HCEC 1CT (cell line): ENCODE measurements around the gene ATP1A2.

ENCODE experiments used
- DNase-seq: peaks from one replicate; pipeline ENCODE4 v3.0.0-alpha.2; 2017

Gene ATP1A2

DNA sequence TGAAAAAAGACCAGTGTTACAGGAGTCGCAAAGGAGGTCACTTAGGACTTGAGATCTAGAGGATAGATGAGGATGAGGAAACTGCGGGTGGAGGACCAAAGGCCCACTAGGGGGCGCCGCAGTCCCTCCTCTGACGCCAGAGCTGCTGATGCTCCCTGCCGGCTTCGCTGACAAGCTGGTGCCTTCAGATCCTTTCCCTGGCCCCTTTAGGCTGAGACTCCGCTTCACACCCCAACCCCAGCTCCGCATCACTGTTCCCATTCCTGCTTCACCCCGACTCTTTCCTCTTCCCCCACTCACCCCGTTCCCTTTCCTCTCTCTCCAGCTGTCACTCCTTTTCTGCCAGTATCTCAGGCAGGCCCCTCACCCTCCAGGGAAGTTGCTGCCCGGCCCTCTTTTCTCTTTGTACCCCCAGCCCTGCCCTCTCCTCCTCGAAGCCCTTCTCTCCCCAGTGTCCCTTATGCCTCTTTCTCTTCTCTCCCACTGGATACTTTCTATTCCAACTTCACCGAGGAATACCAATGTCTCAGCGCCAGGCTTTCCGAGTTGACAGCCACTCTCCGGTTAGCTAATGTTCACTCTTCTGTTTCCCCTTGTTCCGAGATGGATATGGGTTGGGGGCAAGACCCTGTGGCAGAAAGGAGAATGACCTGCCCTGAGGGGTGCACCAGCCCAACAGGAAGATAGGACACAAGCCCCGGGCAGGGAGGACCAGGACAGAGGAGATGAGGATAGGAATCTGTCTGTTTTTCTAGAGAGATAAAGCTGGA lies 29.7 kb upstream of the ATP1A2 start:
- DNase-seq = peak; percentile 47

DNA sequence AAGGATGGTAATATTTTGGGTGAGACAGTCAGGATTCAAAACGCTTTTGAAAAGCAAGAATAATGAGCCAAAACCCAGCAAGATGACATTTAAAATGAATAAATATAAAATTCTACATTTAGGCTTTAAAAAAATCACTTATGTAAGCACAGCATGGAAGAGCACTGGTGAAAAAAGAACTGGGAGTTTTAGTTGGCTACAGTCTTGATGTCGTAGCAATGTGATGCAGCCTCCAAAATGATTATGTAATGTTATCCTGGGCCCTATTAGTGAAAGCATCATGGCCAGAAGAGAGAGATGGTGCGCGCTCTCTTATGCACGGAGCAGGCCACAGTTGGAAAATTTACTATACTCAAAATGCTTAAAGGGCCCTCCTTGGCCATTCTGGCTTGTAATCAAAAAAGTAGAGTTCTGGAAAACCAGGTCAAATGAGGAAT lies 29.1 kb upstream of the ATP1A2 start:
- no peak for DNase-seq

DNA sequence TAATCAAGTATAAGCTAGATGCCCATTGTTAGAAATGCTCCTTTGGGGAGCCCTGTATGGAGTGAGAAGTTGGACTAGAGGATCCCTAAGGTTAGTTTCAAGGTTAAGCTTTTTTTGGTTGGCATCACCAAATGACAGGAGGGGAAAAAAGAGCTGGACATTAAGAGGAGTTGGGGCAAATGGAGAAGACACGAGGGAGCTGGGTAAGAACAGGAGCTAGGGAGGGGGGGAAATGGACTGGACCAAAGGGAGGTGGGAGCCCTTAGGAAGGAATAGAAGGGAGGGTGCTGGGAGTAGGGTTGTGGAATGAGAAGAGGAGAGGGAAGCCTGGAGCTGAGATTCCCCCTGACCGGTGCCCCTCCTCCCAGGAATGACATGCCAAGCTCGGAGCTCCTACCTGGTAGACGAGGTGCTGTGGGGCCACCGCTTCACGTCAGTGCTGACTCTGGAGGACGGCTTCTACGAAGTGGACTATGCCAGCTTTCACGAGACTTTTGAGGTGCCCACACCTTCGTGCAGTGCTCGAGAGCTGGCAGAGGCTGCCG lies 28.4 kb upstream of the ATP1A2 start:
- no peak for DNase-seq

DNA sequence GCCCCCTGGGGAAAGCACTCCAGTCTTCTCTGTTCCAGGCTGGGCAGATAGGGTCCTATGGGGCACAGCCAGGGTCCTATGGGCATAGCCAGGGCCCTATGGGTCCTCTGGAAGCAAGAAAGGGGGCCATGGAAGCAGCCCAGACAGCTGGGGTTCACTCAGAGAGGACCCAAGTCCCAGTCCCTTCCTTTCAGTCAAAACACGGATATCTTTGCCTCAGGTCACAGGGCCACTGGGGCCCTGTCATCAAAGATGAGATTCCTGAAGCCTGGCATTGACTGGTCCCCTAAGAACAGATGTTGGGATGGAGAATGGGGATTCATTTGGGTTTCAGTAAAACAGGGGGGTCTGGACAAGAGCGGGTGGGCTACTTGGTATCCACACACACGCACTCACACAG lies 25.7 kb upstream of the ATP1A2 start:
- DNase-seq = no peak

DNA sequence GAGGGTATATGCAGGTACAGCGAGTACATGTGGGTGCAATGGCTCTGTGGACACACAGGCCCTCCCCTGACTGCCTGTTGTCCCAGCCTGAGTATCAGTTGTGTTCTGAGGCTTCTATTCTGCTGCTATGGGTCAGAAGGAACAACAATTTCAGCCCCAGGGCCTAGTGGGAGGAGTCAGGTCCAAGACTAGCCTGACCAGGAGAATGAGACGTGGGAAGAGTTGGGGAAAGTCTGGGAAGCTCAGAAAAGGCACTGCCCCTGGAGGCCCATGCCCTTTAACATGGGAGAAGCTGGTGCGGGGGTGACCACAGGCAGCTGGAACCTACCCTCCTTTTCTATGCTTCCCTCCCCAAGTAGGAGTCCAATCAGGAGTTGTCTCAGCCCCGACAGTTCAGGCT lies 24.8 kb upstream of the ATP1A2 start:
- no peak for DNase-seq

DNA sequence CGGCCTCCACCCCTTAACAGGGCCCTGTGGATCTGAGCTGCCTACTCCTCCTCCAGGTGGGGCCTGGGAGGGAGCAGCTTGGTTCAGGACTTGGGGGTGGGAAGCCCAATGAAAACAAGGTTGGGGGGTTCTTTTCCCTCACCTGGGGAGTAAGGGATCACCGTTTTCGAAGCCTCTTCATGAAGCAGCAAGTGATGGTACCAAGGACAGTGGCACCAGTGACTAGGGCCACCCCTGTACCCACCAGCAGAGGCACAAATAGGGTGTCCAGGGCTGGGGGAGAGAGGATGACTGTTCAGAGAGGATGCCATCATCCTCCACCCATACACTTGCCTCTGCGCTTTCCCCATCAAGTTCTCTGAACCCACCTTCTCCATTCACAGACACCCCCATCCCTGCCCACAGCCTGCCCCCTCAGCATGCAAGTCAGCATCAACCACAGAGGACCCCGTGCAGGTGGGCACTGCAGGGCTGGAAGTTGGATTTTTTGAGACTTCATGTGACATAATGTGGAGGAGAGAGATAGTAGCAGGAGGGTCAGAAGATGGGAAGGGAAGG lies 23.8 kb upstream of the ATP1A2 start:
- DNase-seq = no peak

DNA sequence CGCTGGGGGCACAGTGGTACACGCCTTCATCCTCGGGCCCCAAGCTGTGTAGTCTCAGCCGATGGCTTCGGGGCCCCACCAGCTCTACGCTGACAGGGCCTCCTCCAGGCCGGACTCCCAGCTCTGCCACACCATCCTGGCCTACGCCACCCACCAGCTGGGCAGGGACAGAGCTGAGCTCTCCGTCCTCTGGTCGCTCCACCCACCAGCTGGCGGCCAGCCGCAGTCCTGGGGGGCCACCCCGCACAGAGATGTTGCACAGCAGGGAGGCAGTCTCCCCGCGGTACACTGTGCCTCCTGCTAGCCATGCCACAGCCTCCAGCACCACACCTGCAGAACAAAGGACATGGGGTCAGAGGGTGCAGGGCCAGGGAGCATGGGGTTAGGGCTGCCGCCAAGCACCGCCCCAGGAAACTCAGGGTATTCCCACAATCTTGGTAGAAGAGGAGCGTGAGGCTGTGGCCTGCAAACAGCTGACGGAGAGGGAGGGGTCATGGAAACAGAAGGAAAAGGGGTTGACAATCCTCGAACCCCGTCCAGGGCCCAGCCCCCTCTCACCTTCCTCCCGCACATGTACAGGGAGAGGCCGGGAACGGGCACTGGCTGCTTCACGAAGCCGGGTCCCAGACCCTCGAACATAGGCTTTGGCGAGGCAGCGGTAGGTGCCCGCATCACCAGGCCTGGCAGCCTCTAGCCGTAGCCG lies 23.0 kb upstream of the ATP1A2 start:
- no peak for DNase-seq

DNA sequence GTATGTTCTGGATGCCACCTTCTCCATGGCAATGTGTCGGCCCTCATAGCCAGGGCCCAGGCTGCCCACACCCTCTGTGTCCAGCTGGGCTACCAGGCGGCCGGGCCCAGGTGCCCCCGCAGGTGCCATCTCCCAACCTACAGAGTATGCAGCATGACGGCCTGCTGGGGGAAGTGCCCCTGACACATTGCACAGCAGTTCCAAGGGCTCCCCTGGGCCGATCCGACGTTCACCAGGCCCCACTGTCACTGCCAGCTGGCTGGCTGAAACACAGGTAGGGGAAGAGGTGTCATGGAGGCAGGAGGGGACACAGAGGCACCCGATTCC lies 22.5 kb upstream of the ATP1A2 start:
- DNase-seq = no peak

DNA sequence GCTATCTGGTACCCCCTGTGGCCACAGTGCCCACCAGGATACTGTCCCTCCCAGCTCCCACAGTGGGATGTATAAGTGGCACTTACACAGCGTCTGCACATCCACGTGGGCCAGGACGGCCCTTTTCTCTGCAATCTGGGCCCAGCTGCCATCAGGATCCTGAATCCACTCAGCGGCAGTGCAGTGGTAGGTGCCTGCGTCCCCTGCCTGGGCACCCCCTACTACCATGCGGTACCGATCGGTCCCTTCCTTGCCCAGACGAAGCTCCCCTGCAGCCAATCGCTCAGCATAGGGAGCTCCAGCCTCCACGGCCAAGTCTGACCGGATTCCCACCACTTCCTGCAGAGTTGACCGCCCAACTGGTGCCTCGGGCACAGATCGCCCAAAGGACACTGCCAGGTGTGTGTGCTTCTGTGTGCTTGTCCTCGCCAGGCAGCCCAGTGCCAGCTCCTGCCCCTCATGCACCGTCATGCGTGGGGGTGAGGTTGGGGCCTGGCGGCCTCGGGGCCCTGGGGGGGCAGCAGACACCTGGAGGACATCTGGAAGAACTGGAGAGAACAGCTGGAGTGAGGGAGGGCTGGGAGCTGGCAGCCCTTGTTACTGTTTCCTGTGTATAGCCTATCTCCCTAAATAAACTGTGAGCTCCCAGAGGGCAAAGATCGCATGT lies 21.8 kb upstream of the ATP1A2 start:
- DNase-seq = no peak

DNA sequence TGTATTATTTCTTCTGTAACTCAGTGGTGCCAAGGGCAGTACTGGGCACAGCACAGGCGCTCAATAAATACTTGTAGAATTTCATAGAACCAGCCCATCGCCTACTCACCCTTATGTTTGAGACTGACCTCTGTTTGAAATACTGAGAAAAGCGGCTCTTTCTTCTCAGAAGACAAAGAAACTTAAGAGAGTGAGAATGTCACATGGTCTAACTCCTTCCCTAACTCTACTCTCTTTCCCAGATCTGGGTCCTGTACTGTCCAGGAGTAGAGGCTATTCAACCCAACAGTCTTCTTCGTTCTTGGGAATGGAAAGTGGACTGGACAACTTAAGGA lies 21.3 kb upstream of the ATP1A2 start:
- DNase-seq = no peak

DNA sequence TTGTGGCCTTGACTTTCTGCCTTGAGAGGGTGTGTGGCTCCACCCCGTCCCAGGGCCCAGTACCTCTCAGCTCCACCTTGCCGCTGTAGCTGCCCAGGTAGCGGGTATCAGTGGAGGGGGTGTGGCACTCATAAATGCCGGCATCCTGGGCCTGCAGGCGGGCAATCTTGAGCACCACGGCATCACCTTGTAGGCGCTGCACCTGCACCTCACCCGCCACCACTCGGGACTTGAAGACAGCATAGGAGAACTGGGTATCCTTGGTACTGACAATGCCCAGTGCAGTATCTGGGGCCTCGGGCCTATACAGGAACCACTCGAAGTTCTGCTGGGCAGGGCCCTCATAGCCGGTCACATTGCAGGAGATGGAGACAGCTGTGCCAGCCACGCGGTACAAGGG lies 20.8 kb upstream of the ATP1A2 start:
- no peak for DNase-seq

DNA sequence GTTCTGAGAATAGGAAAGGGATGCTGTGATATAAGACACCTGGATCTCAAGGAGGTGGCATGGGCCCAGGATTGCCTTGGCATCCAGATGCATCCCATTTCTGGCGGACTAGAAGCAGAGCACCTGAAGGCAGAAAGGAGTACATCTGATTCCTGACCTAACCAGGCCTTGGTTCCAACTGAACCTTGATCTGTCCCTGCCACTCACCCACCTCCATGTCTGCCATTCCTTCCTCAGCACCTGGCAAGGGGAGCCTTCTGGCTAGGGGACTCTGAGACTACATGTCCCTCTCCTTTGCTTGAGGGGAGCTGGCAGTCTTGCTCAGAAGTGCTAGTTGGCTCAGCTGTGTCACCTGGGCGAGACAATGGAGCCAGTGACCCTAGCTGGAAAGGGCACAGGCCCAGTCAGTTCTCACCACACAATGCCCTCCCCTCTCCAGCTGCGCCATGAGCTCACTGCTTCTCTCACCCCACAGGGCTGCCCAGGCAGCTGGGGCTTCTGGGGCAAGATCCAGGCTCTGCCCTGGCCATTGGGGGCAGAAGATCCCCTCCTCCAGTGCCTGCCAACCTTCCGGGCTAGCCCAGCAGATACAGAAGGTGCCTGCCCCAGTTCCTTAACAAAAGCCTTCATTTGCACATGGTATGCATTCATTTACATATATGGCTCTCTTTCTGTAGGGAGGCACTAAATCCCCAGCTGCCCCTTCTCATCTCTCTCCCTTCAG lies 20.0 kb upstream of the ATP1A2 start:
- no peak for DNase-seq

DNA sequence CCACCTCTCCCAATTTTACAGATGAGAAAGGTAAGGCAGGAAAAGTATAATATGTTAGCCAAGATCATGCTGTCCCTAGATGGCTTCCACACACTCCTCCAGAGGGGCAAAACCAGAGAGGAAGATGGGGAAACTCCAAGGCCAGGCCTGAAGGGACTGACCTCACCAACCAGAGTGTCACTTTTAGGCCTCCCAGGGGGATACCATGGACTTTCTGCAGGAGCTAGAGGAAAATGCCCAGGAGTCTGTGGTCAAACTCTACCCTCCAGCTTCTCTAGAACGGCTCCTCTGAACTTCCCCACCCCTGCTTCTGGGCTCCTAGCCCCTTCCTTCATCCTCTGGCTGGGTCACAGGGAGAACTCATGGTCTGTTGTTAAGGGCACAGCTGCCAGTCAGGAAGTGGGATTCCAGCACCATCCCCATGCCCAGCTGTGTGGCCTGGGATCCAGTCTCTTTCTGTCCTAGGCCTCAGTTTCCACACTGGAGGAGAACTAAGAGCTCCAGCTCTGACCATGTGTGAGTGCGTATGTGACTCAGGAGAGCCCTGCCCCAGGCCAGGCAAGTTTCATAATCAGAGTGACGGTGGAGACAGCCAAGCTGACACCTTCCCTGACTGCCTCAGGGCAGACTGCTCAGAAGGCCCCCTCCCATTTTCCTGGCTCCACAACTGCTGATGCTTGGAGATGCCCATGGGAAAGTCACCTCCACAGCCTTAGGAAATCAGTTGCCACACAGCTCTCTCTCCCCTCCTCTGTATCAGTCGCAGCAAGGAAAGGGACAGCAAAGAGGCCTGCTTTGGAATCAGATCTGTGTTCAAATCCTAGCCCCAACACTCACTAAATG lies 19.1 kb upstream of the ATP1A2 start:
- no peak for DNase-seq

DNA sequence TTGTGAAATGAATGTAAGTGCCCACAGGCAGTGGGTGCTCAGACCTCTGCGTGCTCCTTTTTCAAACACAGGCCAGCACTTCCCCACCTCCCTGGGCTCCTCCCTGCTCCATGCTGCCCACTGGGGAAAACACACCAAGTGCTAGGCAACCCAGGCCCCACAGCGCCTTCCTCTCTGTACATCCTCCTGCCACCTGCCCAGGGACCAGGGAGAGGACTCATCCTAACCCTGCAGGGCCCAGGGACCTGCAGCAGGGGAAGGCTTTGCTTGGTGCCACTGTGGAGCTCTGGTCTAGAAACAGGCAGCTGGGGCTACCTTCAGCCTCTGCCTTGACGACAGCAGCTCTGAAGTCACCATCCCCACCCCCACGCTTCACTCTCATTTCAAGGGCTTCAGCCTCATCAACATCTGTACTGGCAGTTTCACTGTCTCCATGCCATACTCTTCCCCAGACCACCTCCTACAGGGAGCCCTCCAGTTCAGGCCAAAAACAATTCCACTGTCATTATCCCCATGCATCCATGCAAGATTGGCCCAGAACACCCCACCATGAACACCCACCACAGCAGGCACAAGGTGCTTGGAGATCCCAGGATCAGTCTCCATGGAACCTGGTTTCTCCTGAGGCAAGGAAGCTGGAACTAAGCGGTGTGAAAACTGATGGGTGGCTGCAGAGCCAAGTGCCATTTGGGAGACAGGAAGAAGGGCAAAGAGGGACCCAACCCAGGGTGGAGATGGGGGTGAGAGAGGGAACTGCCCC lies 18.2 kb upstream of the ATP1A2 start:
- no peak for DNase-seq

DNA sequence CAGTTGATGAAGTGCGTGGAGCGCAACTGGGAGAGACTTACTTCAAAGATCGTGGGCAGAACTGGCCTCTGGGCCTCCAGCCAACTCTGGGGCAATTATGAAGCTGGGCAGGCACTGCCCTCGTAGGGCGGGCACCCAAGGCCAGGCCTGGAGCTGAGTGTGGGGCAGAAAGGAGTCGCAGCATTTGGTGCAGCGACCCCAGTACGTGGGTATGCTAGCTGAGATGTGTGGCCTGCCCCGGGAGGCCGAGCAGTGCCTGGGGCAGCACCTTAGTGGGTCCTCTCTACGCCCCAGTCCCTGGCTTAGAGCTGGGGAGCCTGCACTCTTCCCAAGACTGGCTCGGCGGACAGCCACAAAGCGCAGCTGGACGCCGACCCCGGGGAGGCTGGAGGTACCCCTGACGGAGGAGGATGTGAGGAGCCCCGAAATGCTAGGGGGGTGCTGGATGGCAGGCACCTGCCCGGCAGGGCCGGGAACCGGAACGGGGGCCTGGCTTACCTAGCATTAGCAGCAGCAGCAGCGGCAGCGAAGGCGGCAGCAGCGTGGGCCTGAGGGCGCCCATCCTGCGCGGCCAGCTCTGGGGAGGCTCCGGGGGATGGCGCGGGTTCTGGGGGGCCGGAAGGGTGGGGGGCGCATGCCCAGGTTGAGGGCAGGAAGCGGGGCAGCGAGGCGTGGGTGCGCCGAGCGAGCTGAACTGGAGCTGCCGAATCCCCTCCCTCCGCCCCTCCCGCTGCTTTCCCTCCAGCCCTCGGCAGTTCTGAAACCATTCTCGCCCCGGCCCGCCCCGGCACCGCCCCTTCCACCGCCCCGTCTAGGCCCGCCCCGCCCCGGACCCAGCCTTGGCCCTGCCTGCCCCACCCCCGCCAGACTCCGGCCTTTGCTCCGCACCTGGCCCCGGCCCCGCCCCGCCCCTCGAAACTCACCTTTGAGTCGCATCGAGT lies 17.4 kb upstream of the ATP1A2 start, which contains the start of gene IGSF8:
TSS of gene IGSF8 (minus strand) at position 709 of the 941 bp plus-strand sequence. CDS start at position 562, 147 bp downstream.
- peak; percentile 55 for DNase-seq

DNA sequence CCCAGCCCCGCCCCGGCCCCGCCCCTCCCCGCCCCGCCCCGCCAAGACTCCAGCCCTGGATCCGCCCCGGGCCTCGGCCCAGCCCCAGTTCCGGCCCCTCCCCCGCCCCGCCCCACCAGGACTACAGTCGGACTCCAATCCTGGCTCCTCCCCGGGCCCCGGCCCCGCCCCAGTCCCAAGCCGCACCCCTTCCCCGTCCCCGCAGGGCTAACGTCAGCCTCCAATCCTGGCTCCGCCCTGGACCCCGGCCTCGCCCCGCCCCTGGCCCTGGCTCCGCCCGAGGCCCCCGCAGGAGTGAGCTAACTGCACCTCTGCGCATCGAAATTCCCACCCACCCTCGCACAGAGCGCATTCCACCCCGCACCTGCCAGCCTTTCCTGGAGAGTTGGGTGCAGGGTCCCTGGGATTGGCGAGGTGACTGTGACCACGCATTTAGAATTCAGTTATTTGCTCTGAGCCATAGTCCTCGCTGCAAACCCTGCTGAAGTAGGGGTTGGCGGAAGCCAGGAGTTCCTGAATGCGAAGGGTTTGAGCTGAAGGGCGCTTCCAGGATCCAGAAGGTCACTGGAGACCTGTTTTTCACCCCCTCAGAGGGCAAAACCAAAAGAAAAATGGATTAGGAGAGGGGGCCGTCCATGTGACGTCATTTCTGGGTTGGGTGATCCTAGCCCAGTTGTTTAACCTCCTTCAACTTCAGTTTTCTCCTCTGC lies 16.6 kb upstream of the ATP1A2 start:
- DNase-seq = peak; percentile 91

DNA sequence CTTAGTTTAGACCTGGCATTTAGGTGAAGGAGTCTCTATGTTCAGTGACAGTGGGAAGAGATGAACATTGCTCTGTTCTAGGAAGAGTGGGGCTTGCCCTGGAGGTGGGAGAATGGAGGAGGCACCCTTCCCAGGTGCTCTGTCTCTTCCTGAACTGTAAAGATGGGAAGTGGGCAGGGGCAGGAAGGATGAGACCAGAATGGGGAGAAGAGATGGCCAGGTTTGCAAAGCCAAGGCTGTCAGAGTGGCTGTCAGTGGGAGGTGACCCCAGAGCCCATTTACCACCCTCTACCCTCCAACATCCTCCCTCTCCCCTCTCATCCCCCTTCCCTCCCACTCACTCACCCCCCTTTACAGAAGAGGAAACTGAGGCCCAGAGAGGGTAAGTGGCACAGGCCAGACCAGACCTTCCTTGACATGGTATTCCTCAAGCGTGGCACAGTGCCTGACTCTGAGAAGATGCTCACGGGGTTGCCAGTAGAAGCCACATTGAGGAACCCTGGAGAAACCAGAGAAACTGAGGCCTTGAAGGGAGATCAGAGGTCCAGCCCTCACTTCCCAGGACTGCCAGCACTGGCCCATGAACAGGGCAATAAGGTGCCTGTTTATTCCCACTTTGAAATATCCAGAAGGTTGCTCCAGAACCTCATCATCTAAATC lies 15.7 kb upstream of the ATP1A2 start:
- DNase-seq = no peak

DNA sequence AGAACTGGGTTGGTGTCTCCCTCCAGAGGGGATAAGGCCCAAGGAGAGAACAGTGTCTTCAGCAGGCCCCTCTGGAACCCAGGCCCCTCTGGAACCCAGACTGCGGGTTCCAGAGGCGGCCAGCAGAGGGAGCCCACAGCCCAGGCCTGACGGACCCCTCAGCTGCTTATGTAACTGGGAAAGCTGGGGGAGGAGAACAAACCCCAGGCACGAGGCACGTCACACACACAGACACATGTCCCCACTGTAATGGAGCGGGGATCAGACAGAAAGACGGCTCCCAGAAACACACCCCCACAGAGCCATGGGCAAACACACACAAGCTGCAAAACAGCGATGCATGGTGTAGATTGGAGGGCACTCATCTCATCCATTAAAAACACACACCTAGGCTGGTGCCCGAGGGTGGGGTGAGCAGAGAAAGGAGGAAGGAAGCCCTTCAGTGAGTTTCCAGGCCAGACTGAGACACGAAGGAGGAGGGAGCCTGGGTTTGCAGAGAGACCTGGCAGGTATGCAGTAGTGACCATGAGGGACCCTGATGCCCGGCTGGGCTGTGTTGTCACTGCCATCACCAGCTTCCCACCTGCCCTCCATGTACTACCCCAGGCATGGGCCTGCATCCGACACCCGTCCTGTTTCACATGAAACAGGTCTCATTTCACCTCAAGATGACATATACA lies 14.4 kb upstream of the ATP1A2 start:
- peak; percentile 58 for DNase-seq
